Activated CD4-positive, alpha-beta T cell treated with anti-CD3 and anti-CD28 coated beads, Interleukin-2, Interleukin-6, amounts not matched to agents 100 ng/mL and 50 ng/mL, durations not matched to agents 16 hours and 8 hours (primary cell): ENCODE measurements around the gene IDUA.
A peak's percentile ranks its signal among the peaks of the same experiment; 100 is the strongest.
"Not testable (repeated sequence)": the region's sequence is repeated elsewhere in the genome, so short reads cannot be mapped to it uniquely, and the experiment has no call there.

ENCODE experiments used
- DNase-seq: peaks from one replicate; pipeline ENCODE4 v3.0.0-alpha.2; 2020

The IDUA gene

GRCh38 chr4:968221-968620 is 18.6 kb upstream of the IDUA start:
- DNase-seq = no peak

DNA sequence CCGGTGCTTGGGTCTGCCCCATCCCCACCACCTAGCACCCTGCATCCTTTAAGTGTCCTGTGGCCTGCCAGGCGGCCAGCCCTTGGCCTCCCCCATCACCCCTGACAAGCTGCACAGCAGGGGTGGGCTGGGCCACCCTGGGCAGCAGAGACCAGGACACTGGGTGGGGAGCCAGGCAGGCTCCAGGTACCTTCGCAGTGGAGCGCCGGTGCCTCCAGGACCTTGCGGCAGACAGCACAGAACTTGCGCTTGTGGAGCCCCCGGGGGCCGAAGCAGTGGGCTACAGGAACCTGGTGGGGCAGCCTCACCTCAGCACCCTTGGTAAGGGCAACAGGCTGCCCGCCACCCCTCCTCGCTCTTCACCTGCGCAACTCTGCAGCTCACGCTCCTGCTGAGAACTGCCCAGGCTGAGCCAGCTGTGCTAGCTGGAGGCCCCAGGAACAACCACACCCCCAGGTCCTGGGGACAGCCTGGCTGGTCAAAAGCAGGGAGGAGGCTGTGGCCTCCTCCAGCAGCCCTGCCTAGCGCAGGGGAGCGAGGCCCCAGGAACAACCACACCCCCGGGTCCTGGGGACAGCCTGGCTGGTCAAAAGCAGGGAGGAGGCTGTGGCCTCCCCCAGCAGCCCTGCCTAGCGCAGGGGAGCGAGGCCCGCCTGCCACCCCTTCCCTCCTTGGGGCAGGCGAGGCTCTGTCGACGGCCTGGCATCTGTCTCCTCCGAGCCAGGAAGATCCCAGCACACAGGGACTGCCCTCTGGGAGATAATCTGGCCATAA is 18.0 kb upstream of the IDUA start:
- DNase-seq = no peak

- no peak for DNase-seq
These were observed 16.6 kb upstream of the IDUA start for GRCh38 chr4:970046-970745.

DNA sequence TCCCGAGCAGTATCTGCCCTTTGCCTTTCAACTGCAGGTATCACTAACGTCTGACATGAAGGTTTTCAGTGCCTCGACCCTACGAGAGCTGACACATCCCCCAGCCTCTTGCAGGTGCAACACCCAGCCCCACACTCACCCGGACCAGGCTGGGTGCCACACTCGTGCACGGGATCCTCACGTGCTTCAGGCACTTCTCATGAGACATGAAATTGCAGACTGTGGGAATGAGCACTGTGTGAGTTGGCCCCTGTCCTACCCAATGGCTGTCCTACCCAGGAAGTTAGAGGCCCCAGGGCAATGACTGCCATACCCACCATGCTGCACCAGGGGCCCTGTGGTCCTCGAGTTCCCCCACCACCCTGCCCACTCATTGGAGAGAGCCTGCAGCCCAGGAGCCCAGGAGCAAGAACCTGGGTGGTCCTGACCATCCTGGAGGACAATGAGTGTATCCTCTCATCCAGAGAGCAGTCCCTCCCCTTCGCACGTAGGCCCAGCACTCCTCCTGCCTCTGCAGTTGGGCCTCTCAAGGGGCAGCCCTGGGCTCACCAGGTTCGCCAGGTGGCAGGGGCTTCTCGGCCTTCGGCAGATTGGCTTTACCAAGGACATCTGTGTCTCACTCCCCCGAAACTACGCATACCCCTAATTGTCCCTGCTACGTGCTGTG is 15.9 kb upstream of the IDUA start:
- no peak for DNase-seq

GRCh38 chr4:971666-972500 is 15.0 kb upstream of the IDUA start:
- DNase-seq = no peak

- peak; percentile 51 for DNase-seq
These were observed 14.0 kb upstream of the IDUA start for GRCh38 chr4:972651-973424.

- DNase-seq = peak; percentile 91
These were observed 13.1 kb upstream of the IDUA start, which contains the start of gene DGKQ for GRCh38 chr4:973431-974397. TSS of gene DGKQ (minus strand) at chr4:973569. CDS start at chr4:973482, 87 bp downstream.

- DNase-seq = no peak
These were observed 12.2 kb upstream of the IDUA start for GRCh38 chr4:974668-975067.

GRCh38 chr4:976016-976415 is 10.8 kb upstream of the IDUA start:
- DNase-seq = not testable (repeated sequence)

DNA sequence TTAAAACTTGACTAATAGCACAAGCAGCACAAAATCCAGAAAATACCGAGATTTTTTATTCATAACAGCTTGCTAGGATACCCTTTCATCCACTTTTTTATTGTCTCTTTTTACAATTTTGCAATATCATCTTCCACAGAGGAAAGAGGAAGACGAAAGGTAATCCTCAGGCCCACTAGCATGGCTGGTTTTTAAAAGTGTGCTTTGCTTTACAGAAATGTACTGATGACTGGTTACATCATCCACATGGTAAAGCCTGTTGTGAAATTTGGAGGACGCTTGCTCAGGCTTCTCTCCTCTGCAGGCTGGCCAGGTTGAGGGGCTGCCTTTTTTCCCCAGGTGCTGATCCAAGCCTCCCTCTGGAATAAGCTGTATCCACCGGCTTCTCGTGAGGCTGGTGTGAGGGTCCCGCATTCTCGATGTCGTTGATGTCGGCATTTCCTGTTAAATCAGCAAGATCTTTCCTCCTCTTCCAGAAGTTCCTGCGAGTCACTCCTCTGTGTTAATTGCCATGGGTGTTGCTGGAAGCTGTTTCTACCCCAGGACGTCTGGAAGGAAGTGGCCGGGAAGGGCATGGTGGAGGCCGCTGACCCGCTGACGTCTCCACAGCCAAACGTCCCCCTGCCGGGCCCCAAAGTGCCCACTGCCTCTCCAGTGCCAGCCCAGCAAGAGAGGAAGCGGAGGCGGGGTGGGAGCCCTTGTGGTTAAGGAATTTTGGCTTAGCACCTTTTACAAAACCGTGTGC is 7.7 kb upstream of the IDUA start:
- DNase-seq = no peak

- no peak for DNase-seq
These were observed 4.6 kb upstream of the IDUA start for GRCh38 chr4:982291-982690.

- DNase-seq = no peak
These were observed 4.0 kb upstream of the IDUA start for GRCh38 chr4:982814-983213.

DNA sequence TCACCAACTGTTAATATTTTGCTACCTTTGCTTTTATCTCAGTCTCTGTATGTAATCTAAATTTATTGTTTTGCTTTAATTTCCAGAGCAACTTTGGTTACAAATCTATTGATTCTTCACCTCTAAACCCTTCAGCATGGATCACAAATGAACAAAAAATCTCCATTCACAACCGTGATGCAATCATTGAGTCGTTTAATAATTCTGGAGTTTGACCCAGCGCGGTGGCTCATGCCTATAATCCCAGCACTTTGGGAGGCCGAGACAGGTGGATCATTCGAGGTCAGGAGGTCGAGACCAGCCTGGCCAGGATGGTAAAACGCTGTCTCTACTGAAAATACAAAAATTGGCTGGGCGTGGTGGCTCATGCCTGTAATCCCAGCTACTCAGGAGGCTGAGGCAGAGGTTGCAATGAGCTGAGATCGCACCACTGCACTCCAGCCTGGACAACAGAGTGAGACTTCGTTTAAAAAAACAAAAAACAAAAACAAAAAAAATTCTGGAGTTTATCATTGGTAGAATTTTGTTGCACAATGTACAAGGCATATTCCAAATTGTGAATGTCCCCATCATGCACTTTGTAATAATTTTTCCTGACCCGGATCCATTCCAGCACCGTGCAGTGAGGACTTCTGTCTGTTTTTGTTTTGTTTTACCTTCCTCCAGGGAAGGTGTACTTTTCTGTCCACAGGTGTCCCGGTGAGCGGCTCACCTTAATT is 2.3 kb upstream of the IDUA start:
- DNase-seq = no peak

- DNase-seq = peak; percentile 68
These were observed 1.6 kb upstream of the IDUA start for GRCh38 chr4:985123-985830.

- peak; percentile 14 for DNase-seq
These were observed 391 bp upstream of the IDUA start for GRCh38 chr4:986428-986878.

DNA sequence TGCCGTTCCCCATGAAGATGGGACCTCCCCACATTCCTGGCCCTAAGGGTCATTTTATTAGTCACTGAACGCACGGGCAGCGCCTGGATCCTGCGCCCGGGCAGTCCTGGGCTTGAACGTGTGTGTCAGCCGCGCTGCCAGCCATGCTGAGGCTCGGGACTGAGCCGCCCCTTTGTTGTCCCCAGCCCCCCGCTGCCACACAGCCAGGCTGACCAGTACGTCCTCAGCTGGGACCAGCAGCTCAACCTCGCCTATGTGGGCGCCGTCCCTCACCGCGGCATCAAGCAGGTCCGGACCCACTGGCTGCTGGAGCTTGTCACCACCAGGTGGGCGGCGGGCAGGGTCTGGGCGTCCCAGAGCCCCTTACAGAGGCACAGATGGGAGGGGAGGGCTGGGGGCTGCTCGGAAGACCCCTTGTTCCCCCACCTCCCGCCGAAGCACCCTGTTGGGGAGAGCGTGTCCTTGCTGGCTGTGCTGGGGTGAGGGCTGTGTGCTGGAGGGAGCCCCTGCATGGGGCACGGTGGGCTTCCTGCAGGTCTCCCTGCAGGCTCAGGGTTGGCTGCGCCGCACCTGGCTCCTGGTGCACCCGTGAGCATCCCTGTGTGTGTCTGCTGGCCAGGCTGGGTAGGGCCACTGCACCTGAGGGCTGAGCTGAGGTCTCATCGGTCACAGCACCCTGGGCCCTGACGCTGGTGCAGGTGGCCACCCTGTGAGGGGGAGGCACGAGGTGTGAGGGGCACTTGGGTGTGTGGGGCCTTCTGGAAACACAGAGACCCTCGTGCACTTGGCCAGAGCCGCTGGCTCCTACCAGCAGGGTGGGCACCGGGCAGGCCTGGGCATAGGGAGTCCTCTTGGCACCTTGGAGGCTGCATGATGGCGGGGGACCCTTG is 1.0 kb downstream of the IDUA start:
- DNase-seq = no peak
